Fibroblast of skin of scalp (primary cell): ENCODE data around the gene SCTR. TPM values are rescaled to one million over a fixed set of nuclear protein-coding genes. Genes with fewer than 3 reads are reported as not detected.
A peak's percentile ranks its signal among the peaks of the same experiment; 100 is the strongest.

ENCODE experiments used
- DNase-seq: peaks from one replicate; pipeline ENCODE4 v3.0.0-alpha.2; 2013
- polyA plus RNA-seq, 2 experiments: library from polyadenylated mRNA; unstranded; fragments of 120-200 nt; gene quantifications; one replicate each; pipeline ENCODE4 v1.2.1, GENCODE V29; 2013; ENCODE audit not compliant: insufficient read length in 2 of 2

SCTR gene
- not detected for polyA plus RNA-seq (2013, experiment 1 of 2; ENCODE audit: insufficient read length)
- not detected for polyA plus RNA-seq (2013, experiment 2 of 2; ENCODE audit: insufficient read length)

- no peak for DNase-seq
These were observed at the start of gene SCTR for GRCh38 chr2:119523952-119524694. TSS of gene SCTR (minus strand) at chr2:119524483. CDS start at chr2:119524226, 257 bp downstream.

- no peak for DNase-seq
These were observed 43.0 kb upstream of the SCTR start for GRCh38 chr2:119567292-119567691.

- no peak for DNase-seq
These were observed 41.2 kb upstream of the SCTR start for GRCh38 chr2:119565481-119565880.

- DNase-seq, result no peak
These were observed 29.5 kb upstream of the SCTR start for GRCh38 chr2:119553687-119554344.

GRCh38 chr2:119552902-119553301 lies 28.6 kb upstream of the SCTR start:
- no peak for DNase-seq

- no peak for DNase-seq
These were observed 26.6 kb upstream of the SCTR start for GRCh38 chr2:119550856-119551255.

GRCh38 chr2:119550346-119550745 lies 26.1 kb upstream of the SCTR start:
- no peak for DNase-seq

- DNase-seq, result peak; percentile 19
These were observed 25.0 kb upstream of the SCTR start for GRCh38 chr2:119549241-119549640.

GRCh38 chr2:119548516-119549120 lies 24.3 kb upstream of the SCTR start:
- no peak for DNase-seq

- DNase-seq, result no peak
These were observed 22.1 kb upstream of the SCTR start for GRCh38 chr2:119546447-119546767.

- peak; percentile 8 for DNase-seq
These were observed 21.6 kb upstream of the SCTR start for GRCh38 chr2:119545754-119546446.

- DNase-seq, result peak; percentile 13
These were observed 20.7 kb upstream of the SCTR start for GRCh38 chr2:119544939-119545475.

- DNase-seq, result peak; percentile 58
These were observed 20.0 kb upstream of the SCTR start, which contains the start of gene CFAP221 for GRCh38 chr2:119544075-119544938. TSS of gene CFAP221 (plus strand) at chr2:119544449. CDS start at chr2:119546132, 1,683 bp downstream.

GRCh38 chr2:119541476-119541875 lies 17.2 kb upstream of the SCTR start:
- DNase-seq, result no peak

GRCh38 chr2:119537792-119538191 lies 13.5 kb upstream of the SCTR start:
- no peak for DNase-seq

- DNase-seq, result no peak
These were observed 12.4 kb upstream of the SCTR start for GRCh38 chr2:119536707-119537106.

GRCh38 chr2:119536211-119536610 lies 11.9 kb upstream of the SCTR start:
- no peak for DNase-seq

GRCh38 chr2:119533560-119533959 lies 9.3 kb upstream of the SCTR start:
- DNase-seq, result no peak

GRCh38 chr2:119531292-119531691 lies 7.0 kb upstream of the SCTR start:
- DNase-seq, result no peak

- DNase-seq, result no peak
These were observed 3.7 kb upstream of the SCTR start for GRCh38 chr2:119527999-119528398.

GRCh38 chr2:119525614-119526013 lies 1.3 kb upstream of the SCTR start:
- DNase-seq, result no peak
